Liver (tissue), 3 donors: ENCODE data around the gene TTC7B.

Experiments
- CTCF ChIP-seq: fragments of 150-350 bp; IDR thresholded peaks from 2 replicates; pipeline ENCODE4 v1.5.1; 2017; ENCODE audit warnings: improper control_type of control experiment, low read depth, low read length; ENCODE audit not compliant: missing input control
- EGR1 ChIP-seq, 2 donors: IDR thresholded peaks; 2 replicates each; pipeline ENCODE4 v1.6.1; 2016 to 2018; ENCODE audit warnings: antibody characterized with exemption in 2 of 2, low read depth in 2 of 2
- FOXA1 ChIP-seq: IDR thresholded peaks from 2 replicates; pipeline ENCODE4 v1.6.1; 2016; ENCODE audit warnings: antibody characterized with exemption
- GABPA ChIP-seq, 2 donors: IDR thresholded peaks in 1 of 2; conservative IDR thresholded peaks in 1 of 2; 2 replicates each; pipeline ENCODE4 v1.6.1; 2016; ENCODE audit warnings: antibody characterized with exemption in 2 of 2, mild to moderate bottlenecking in 1 of 2, moderate library complexity in 1 of 2
- HNF4G ChIP-seq: IDR thresholded peaks from 2 replicates; pipeline ENCODE4 v1.6.1; 2016; ENCODE audit warnings: antibody characterized with exemption
- JUND ChIP-seq, 2 donors: IDR thresholded peaks; 2 replicates each; pipeline ENCODE4 v1.6.1; 2016; ENCODE audit warnings: antibody characterized with exemption in 2 of 2
- MAX ChIP-seq: IDR thresholded peaks from 2 replicates; pipeline ENCODE4 v1.6.1; 2016; ENCODE audit warnings: antibody characterized with exemption
- RAD21 ChIP-seq, 2 donors: IDR thresholded peaks; 2 replicates each; pipeline ENCODE4 v1.6.1; 2016; ENCODE audit warnings: antibody characterized with exemption in 2 of 2, mild to moderate bottlenecking in 2 of 2
- REST ChIP-seq: IDR thresholded peaks from 2 replicates; pipeline ENCODE4 v1.6.1; 2016; ENCODE audit warnings: antibody characterized with exemption, mild to moderate bottlenecking
- RXRA ChIP-seq, 2 donors: IDR thresholded peaks; 2 replicates each; pipeline ENCODE4 v1.6.1; 2017 to 2018; ENCODE audit warnings: antibody characterized with exemption in 2 of 2, mild to moderate bottlenecking in 1 of 2
- SP1 ChIP-seq: IDR thresholded peaks from 2 replicates; pipeline ENCODE4 v1.6.1; 2018; ENCODE audit warnings: antibody characterized with exemption, mild to moderate bottlenecking
- YY1 ChIP-seq: IDR thresholded peaks from 2 replicates; pipeline ENCODE4 v1.6.1; 2016; ENCODE audit warnings: antibody characterized with exemption, mild to moderate bottlenecking
- ZBTB33 ChIP-seq: IDR thresholded peaks from 2 replicates; pipeline ENCODE4 v1.6.1; 2016; ENCODE audit warnings: antibody characterized with exemption
- donor health status: healthy.
- donor health status: healthy.

- TF ChIP-seq CTCF: no peak
- no peak for TF ChIP-seq EGR1 (IDR thresholded peaks at IDR 0.05; ENCODE audit: low read depth in 2 of 2)
- no peak for TF ChIP-seq RAD21 (IDR thresholded peaks at IDR 0.05)
- no peak for TF ChIP-seq GABPA (IDR thresholded peaks at IDR 0.05 in 1 of 2, conservative IDR thresholded peaks at IDR 0.05 in 1 of 2)
- TF ChIP-seq YY1: no peak
- no peak for TF ChIP-seq HNF4G
- TF ChIP-seq RXRA (IDR thresholded peaks at IDR 0.05): no peak
- TF ChIP-seq REST: no peak
- TF ChIP-seq JUND (IDR thresholded peaks at IDR 0.05): no peak
- no peak for TF ChIP-seq SP1
- no peak for TF ChIP-seq FOXA1
- TF ChIP-seq MAX: no peak
- no peak for TF ChIP-seq ZBTB33
Measured at GRCh38 chr14:90603841-90604240, 212.4 kb downstream of the TTC7B start.
